ENCODE results near the gene LAMA2.

The LAMA2 gene

GRCh38 chr6:129364037-129364436 lies 481.1 kb downstream of the LAMA2 start:
- DNase-seq (ENCODE audit: low spot score): no peak

GRCh38 chr6:129364767-129365166 lies 481.8 kb downstream of the LAMA2 start:
- no peak for DNase-seq (ENCODE audit: low spot score)

DNA sequence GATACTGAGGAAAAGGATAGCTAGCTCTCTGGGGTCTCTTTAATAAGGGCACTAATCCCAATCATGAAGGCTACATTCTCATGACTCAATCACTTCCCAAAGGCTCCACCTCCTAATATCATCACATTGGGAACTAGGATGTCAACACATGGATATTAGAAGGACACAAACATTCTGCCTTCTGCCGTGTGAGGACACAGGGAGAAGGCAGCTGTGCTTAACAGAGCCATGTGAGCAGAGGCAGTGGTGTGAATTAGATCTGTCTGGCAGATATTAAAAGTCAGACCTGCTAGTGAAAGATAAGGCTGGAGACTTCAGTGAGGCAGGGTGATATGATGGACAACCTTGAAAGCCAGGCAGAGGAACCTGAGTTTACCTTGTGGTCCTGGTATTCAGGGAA lies 485.1 kb downstream of the LAMA2 start:
- DNase-seq (ENCODE audit: low spot score): no peak

DNA sequence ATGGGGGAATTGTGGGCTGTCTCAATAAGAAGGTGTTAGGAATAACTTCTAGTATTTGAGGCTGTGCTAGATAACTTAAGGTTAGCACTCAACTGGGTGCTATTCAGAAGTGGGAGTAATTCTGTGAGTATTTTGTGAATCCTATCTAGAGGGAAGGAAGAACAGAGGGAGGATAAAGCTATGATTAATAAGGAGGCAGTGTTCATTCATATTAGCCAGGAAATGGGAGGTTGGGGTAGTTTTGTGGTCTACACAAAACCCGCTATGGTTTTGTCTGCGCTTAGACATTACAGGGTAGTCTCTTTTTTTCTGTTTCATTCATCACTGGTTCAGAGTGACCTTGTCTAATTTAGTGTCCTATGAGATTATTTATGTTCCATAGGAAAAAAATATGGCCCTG lies 486.0 kb downstream of the LAMA2 start:
- DNase-seq (ENCODE audit: low spot score): no peak

DNA sequence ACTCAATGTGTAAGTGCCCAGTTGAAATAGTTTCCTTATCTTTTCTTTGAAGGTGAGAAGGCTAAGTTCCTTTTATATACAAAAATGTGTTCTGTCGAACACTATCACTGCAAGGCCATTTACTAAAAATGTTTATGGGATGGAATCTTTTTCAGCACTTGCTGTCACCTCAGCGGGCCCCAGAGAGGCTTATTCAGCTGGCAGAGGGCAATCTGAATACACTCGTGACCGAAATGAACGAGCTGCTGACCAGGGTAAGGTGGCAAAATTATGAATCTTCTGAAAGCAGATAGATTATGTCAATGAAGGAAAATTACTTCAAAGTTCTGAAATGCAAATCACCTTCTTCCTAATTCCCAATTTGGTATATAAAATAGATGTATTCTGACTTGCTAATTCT lies 486.8 kb downstream of the LAMA2 start:
- DNase-seq (ENCODE audit: low spot score): no peak

DNA sequence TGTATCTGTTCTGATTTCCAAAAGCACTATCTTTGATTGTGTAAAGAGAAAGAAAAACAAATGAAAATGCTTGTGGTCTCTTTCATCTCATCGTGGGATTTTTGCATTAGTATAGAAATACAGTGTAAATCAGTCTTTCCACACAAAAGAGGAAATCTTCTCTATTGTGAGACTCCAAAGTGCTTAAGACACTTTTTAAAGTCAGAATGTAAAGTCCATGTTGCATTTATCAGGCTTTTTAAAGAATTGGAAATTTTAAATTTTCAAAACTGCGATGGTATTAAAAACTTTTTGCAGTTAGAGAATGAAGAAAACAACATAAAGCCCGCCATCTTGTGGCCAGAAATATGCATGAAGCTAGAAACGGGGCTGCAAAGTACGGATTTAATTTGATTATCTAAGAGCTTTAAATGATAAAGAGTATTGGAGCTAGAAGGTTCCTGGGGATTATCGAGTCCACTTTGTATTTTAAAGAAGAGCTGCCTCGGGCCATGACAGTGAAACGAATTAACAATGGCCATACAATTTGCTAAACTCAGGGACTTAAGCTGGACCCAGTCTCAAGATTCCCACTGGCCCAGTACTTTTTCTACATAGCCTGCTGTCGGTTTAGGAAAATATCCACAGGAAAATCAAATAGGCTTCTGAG lies 487.5 kb downstream of the LAMA2 start:
- DNase-seq (ENCODE audit: low spot score): no peak

- DNase-seq (ENCODE audit: low spot score): no peak
These were observed 498.9 kb downstream of the LAMA2 start for GRCh38 chr6:129381885-129382284.

- no peak for DNase-seq (ENCODE audit: low spot score)
These were observed 500.0 kb downstream of the LAMA2 start for GRCh38 chr6:129382916-129383315.

DNA sequence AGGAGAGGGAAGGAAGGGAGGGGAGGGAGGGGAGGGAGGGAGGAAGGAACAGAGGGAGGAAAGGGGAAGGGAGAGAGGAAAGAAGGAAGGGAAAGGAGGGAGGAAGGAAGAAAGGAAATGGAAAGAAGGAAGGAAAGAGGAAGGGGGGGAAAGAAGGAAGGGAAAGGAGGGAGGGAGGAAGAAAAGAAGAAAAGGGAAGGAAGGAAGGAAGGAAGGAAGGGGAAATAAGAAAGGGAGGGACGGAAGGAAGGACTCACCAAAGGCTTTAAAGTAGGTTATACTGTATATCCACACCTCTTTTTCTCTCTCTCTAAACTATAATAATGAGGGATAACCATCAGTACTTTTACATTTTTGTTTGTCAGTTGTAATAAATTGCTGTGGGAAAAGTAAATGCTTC lies 502.2 kb downstream of the LAMA2 start:
- DNase-seq (ENCODE audit: low spot score): no peak

GRCh38 chr6:129390900-129391299 lies 508.0 kb downstream of the LAMA2 start:
- DNase-seq (ENCODE audit: low spot score): no peak

DNA sequence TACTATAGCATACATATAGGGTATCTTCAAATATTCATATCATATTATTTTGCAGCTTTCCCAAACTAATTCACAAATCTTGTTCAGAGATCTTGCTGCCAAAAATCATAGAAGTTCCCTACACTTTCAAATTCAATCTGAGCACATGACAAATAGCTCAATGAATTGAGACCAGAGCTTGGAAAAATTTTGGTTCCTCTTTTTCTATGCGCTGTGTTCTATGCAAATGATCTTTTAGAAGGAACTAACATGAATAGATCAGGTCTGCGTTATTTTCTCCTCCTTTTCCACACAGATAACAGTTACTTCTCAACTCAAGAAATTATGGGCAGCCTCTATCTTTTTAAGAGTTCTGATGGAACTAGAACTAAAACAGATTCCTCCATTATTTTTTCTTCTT lies 510.7 kb downstream of the LAMA2 start:
- DNase-seq (ENCODE audit: low spot score): no peak

DNA sequence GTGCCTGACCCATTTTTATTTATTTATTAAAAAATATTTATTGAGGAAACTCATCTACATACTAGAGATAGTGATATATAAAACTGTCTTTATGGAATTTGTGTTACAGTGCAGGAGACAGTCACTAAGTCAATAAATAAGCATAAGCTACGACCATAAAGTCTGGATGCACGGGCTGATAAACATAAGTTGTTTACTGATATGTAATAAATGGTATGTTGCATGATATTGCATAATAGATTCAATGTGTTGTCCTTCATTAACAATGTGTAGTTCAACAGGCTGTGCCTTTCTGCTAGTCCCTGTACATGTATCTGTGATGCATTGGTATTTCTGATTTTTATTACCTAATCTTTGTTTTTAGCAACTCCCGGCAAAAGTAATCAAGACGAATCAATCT lies 515.8 kb downstream of the LAMA2 start:
- no peak for DNase-seq (ENCODE audit: low spot score)

DNA sequence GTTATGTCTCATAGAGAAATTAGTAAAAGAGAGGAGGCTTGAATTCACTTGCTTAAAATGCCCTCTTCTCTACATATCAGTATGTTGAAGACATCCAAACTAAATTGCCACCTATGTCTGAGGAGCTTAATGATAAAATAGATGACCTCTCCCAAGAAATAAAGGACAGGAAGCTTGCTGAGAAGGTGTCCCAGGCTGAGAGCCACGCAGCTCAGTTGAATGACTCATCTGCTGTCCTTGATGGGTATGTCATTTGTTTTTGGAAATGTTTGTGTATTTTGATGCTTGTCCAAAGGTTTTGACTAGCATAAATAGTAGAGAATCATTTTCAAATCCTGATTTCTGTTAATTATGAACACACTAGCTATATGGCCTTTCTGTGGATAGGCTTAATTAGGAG lies 519.3 kb downstream of the LAMA2 start:
- no peak for DNase-seq (ENCODE audit: low spot score)

DNA sequence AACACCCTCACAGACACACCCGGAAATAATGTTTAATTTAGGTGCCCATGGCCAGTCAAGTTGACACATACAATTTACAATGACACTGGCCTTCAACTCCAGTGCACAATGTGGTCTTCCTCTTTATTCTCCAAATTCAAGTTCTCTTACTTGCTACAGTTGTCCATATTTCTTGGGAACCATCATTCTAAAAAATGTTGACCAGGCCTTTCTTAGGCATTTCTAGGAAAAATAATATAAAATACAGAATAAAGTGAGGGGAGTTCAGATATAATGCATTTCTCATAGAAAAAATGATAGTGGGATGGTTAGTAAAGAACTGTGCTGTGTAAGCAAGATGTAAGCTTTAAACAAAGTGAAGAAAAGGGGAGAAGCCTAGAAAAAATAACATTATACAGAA lies 528.2 kb downstream of the LAMA2 start:
- DNase-seq (ENCODE audit: low spot score): no peak

DNA sequence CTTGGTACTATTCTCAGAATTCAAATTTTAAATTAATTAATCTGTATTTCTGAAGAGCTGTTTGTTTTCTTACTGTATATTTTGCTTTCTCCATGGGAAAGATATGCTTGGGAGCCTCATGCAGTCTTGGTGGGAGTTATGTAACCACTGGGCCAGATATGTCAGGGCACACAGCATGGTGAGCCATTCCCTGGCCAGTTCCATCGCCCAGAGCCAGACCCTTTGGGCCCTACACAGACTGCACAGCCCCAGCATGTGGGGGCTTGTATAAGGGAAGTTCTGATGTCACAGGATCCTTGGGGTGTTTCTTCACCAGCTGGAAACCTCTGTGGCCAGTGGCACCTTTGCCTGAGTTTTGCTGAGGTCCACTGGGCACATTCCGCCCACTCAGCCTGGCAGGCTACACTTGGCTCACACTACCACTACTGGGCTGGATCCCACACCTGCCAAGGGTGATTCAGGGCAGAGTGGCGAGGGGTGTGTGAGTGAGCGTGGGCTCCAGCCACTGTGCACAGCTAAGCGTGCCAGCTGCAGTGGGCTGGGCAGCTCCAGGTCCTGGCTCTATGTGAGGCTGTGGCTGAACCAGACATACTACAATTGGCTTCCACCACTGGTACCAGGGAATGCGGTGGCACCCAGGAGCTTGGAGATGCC lies 533.5 kb downstream of the LAMA2 start:
- DNase-seq (ENCODE audit: low spot score): no peak

DNA sequence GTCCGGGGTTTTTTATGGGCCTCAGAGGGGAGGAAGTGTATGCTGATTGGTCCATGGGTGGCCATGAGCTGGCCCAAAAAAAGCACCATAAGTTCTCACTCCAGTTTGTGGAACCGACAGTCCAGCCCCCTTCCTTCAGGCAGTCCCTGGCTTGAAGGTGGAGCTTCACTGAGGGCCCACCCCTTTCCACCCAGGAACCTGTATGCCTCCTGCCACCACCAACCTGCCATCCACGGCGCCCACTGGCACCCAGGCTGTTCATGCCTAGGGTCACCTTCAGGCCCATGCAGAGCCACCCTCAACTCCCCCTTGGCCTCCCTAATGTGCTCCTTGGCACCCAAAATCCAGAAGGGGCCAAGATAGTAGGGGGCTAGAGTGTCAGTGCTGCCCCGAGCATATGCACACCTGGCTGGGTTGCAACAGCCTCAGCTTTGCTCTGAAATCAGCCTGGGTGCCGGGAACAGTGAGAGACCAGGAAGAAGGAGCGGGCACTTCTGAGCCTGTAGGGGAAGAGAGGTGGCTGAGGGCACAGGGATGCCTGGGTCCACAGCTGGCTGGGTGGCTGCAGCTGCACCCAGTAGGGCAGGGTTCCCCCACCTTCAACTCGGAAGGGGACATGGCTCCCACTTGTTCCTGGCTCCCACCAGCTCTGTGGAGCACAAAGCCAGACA lies 534.6 kb downstream of the LAMA2 start:
- DNase-seq (ENCODE audit: low spot score): no peak

- no peak for DNase-seq (ENCODE audit: low spot score)
These were observed 536.4 kb downstream of the LAMA2 start for GRCh38 chr6:129419324-129419723.

DNA sequence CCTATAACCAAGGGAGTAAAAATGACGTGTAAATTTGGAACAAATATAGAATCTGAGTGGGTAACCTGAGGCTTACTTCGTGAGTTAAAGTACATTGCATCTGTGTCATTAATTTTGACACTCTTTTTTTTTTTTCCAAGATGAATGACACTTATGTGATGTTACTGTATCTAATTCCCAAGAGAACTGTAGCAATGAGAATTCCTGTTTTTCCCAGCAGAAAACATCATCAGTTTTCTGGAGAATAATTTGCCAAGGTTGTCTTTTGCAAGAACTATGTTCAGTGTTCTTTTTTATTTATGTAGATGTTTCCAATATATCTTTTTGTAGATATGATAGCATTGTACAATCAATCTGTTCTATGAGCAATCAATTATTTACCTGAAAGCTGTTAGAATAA lies 543.4 kb downstream of the LAMA2 start:
- no peak for DNase-seq (ENCODE audit: low spot score)

GRCh38 chr6:129429956-129430355 lies 547.0 kb downstream of the LAMA2 start:
- no peak for DNase-seq (ENCODE audit: low spot score)

DNA sequence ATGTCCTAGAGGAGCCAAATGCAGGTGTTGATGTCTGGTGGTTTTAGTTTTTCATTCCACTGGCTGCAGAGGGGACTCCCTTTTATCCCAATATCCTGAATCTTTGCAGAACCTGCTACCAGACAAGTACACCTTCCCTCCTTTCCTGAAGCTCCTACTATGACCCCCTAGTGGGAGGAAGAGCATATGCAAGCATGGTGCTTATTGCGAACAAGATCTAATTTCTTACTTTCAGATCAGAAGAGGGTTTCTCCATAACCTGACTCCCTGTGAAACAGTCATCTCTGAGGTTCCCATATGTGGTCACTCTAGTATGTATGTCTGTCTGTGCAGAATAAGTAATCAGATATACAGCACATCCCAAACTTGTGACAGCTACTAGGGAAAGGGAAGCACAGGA lies 549.8 kb downstream of the LAMA2 start:
- DNase-seq (ENCODE audit: low spot score): no peak

GRCh38 chr6:129434091-129434490 lies 551.2 kb downstream of the LAMA2 start:
- no peak for DNase-seq (ENCODE audit: low spot score)

GRCh38 chr6:129440691-129441090 lies 557.8 kb downstream of the LAMA2 start:
- no peak for DNase-seq (ENCODE audit: low spot score)

GRCh38 chr6:129444683-129445082 lies 561.7 kb downstream of the LAMA2 start:
- no peak for DNase-seq (ENCODE audit: low spot score)

All from COLO829 (cell line).